Measurements from ENCODE around the gene RSAD2. TPM values are rescaled to one million over a fixed set of nuclear protein-coding genes. Genes with fewer than 3 reads are reported as not detected.

RSAD2 gene
- total RNA-seq, 1 experiment from 2014 or later = not detected

DNA sequence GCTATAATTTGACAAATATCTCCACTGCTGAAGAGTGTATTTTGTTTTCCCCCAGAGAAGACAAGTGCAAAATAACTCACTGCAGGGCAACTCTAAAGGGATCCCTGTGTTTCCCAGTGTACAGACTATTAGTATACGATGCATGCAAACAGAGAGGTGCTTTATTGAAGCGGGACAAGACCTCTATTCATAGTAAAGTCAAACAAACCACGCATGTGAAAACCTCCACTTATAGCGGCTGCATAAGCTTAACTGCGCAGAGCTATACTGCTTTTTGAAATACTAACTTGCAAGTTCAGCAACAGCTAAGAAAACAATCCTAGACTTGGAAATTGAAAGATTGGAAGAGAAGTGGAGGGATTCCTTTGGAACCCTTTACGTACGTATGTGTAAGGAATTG lies 55.3 kb downstream of the RSAD2 start:
- no peaks in the 10 kb centered on the region for H3K9me2 ChIP-seq (ENCODE audit: insufficient read depth)
- intact Hi-C loops (cut with micrococcal nuclease; ENCODE audit: unreplicated experiment) = no loop called here
- 0 out of 2 replicates have a peak, but pooled peaks cover 5% of the 10 kb centered on the region for H4K20me1 ChIP-seq (ENCODE audit: insufficient read depth)
- no peaks in the 10 kb centered on the region for H3K27me3 ChIP-seq (ENCODE audit: insufficient read depth, low read depth)
- CTCF ChIA-PET = no interaction called here
- H3K9me3 ChIP-seq (ENCODE audit: insufficient read depth, low read depth) = no peaks in the 10 kb centered on the region
- H3K79me2 ChIP-seq (ENCODE audit: low read depth) = no peaks in the 10 kb centered on the region
- H3K4me2 ChIP-seq = no peak overlapping the region
- H3K4me3 ChIP-seq = no peak overlapping the region
- H3F3A ChIP-seq (ENCODE audit: insufficient read depth, low read depth) = no peaks in the 10 kb centered on the region
- TF ChIP-seq, protein P1, sequence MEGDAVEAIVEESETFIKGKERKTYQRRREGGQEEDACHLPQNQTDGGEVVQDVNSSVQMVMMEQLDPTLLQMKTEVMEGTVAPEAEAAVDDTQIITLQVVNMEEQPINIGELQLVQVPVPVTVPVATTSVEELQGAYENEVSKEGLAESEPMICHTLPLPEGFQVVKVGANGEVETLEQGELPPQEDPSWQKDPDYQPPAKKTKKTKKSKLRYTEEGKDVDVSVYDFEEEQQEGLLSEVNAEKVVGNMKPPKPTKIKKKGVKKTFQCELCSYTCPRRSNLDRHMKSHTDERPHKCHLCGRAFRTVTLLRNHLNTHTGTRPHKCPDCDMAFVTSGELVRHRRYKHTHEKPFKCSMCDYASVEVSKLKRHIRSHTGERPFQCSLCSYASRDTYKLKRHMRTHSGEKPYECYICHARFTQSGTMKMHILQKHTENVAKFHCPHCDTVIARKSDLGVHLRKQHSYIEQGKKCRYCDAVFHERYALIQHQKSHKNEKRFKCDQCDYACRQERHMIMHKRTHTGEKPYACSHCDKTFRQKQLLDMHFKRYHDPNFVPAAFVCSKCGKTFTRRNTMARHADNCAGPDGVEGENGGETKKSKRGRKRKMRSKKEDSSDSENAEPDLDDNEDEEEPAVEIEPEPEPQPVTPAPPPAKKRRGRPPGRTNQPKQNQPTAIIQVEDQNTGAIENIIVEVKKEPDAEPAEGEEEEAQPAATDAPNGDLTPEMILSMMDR (conservative IDR thresholded peaks at IDR 0.05) = no peak
- no peak for TF ChIP-seq EZH2 (IDR thresholded peaks at IDR 0.05; ENCODE audit: low read depth)
- H3K4me1 ChIP-seq (replicated peaks; ENCODE audit: insufficient read depth) = no peaks in the 10 kb centered on the region
- H3K27ac ChIP-seq = no peak overlapping the region
- no peak for DNase-seq
- POLR2A ChIA-PET (ENCODE audit: unreplicated experiment) = no interaction called here
- H3K36me3 ChIP-seq (ENCODE audit: low read depth) = no peaks in the 10 kb centered on the region
- H2AFZ ChIP-seq = no peak overlapping the region
- BruUV-seq (replicated peaks) = no TSS peak

DNA sequence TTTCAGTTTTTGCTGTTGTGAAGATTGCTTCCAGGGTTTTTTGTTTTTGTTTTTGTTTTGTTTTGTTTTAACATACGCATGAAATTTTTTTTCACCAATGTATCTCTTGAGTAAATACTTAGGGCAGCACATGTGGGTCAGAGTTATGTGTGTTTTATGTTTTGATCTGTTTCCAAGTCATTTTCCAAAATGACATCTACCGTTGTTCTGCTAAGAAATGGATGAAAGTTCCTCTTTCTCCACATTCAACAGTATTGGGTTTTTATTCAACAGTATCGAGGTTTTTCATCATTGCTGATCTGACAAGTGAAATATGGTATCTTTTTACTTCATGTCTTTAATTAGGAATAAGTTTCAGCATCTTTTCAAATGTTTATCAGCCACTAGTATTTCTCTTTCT lies 56.3 kb downstream of the RSAD2 start:
- Histone ChIP-seq H3K9me3 (ENCODE audit: insufficient read depth, low read depth) (no peaks in the 10 kb centered on the region), H4K20me1 (ENCODE audit: insufficient read depth) (0 out of 2 replicates have a peak, but pooled peaks cover 5% of the 10 kb centered on the region), H3K27me3 (ENCODE audit: insufficient read depth, low read depth) (no peaks in the 10 kb centered on the region), H3K4me1 (replicated peaks; ENCODE audit: insufficient read depth) (no peaks in the 10 kb centered on the region), H2AFZ (no peak overlapping the region), H3K27ac (no peak overlapping the region), H3F3A (ENCODE audit: insufficient read depth, low read depth) (no peaks in the 10 kb centered on the region), H3K9me2 (ENCODE audit: insufficient read depth) (no peaks in the 10 kb centered on the region), H3K4me2 (no peak overlapping the region), H3K4me3 (no peak overlapping the region), H3K79me2 (ENCODE audit: low read depth) (no peaks in the 10 kb centered on the region), H3K36me3 (ENCODE audit: low read depth) (no peaks in the 10 kb centered on the region)
- no TSS peak for BruUV-seq (replicated peaks)
- CTCF ChIA-PET = no interaction called here
- POLR2A ChIA-PET (ENCODE audit: unreplicated experiment) = no interaction called here
- no peak for TF ChIP-seq EZH2 (IDR thresholded peaks at IDR 0.05; ENCODE audit: low read depth)
- TF ChIP-seq, protein P1 (conservative IDR thresholded peaks at IDR 0.05) = no peak
- intact Hi-C loops (cut with micrococcal nuclease; ENCODE audit: unreplicated experiment) = no loop called here
- no peak for DNase-seq

DNA sequence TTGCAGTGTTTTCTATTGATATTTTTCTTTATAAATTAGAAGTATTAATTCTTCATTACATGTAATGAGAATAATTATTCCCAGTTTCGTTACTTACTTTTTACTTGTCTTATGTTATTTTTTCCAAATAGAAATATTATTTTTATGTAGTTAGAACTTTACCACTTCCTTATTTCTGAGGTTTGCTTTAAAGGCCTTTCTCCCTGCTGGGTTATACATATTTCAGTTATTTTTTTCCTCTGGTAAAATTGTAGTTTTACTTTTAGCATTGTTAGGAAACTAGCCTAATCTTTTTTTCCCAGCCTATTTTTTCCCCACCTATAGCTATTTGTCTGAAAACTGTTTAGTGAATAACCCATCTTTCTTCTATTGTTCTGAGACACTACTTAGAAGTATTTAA lies 56.8 kb downstream of the RSAD2 start:
- Histone ChIP-seq H3K27me3 (ENCODE audit: insufficient read depth, low read depth) (no peaks in the 10 kb centered on the region), H3K27ac (no peak overlapping the region), H2AFZ (no peak overlapping the region), H3K36me3 (ENCODE audit: low read depth) (no peaks in the 10 kb centered on the region), H3K79me2 (ENCODE audit: low read depth) (no peaks in the 10 kb centered on the region), H3K9me2 (ENCODE audit: insufficient read depth) (no peaks in the 10 kb centered on the region), H3K4me2 (no peak overlapping the region), H3K4me1 (replicated peaks; ENCODE audit: insufficient read depth) (no peaks in the 10 kb centered on the region), H3F3A (ENCODE audit: insufficient read depth, low read depth) (no peaks in the 10 kb centered on the region), H3K9me3 (ENCODE audit: insufficient read depth, low read depth) (no peaks in the 10 kb centered on the region), H3K4me3 (no peak overlapping the region), H4K20me1 (ENCODE audit: insufficient read depth) (0 out of 2 replicates have a peak, but pooled peaks cover 5% of the 10 kb centered on the region)
- TF ChIP-seq EZH2 (IDR thresholded peaks at IDR 0.05; ENCODE audit: low read depth) = no peak
- TF ChIP-seq, protein P1 (conservative IDR thresholded peaks at IDR 0.05) = no peak
- CTCF ChIA-PET = no interaction called here
- intact Hi-C loops (cut with micrococcal nuclease; ENCODE audit: unreplicated experiment) = no loop called here
- DNase-seq = no peak
- no TSS peak for BruUV-seq (replicated peaks)
- POLR2A ChIA-PET (ENCODE audit: unreplicated experiment) = no interaction called here

Measured in PC-9 (cell line).